K562 (cell line): Measurements from ENCODE around the gene APOC1. TPM values are rescaled to one million over a fixed set of nuclear protein-coding genes. Genes with fewer than 3 reads are reported as not detected.
A peak's percentile ranks its signal among the peaks of the same experiment; 100 is the strongest.

ENCODE experiments used
- ARID4B ChIP-seq: sonication (generic); formaldehyde crosslinking; IDR thresholded peaks from 2 replicates; pipeline ENCODE4 v1.8.0; 2022; ENCODE audit warnings: mild to moderate bottlenecking, missing genetic modification reagents
- BRF1 ChIP-seq: IDR thresholded peaks from 3 replicates; pipeline ENCODE4 v1.6.1; 2011; ENCODE audit warnings: borderline replicate concordance, mild to moderate bottlenecking; ENCODE audit not compliant: insufficient read length; ENCODE audit errors: extremely low read depth
- CEBPG ChIP-seq, 3 experiments: fragments of 200-800 bp in 1 of 3; sonication (Bioruptor generic) in 1 of 3; sonication (generic) in 1 of 3; formaldehyde crosslinking in 1 of 3; IDR thresholded peaks in 2 of 3; conservative IDR thresholded peaks in 1 of 3; 2 replicates each; pipeline versions ENCODE4 v1.6.1 to v1.8.0; 2016 to 2022; ENCODE audit warnings: missing compliant biosample characterization in 2 of 3, missing genetic modification characterization in 2 of 3, mild to moderate bottlenecking in 1 of 3, missing genetic modification reagents in 1 of 3
- FOXA3 ChIP-seq, 2 experiments: fragments of 450-650 bp in 1 of 2; sonication (generic) in 1 of 2; formaldehyde crosslinking; IDR thresholded peaks in 1 of 2; conservative IDR thresholded peaks in 1 of 2; 2 replicates each; pipeline versions ENCODE4 v1.4.0 to v1.8.0; 2020 to 2022; ENCODE audit warnings: mild to moderate bottlenecking in 2 of 2, missing genetic modification reagents in 1 of 2
- FOXK1 ChIP-seq: sonication (generic); formaldehyde crosslinking; IDR thresholded peaks from 2 replicates; pipeline ENCODE4 v1.8.0; 2022; ENCODE audit warnings: missing genetic modification reagents, mild to moderate bottlenecking, borderline replicate concordance
- MGA ChIP-seq: fragments of 450-650 bp; IDR thresholded peaks from 2 replicates; pipeline ENCODE4 v1.6.1; 2016; ENCODE audit warnings: mild to moderate bottlenecking, moderate library complexity
- RUNX1 ChIP-seq: sonication (generic); IDR thresholded peaks from 2 replicates; pipeline ENCODE4 v1.6.1; 2016; ENCODE audit warnings: antibody characterized with exemption, low read depth
- SMC3 ChIP-seq: conservative IDR thresholded peaks from 2 replicates; pipeline ENCODE4 v1.6.1; 2011; ENCODE audit warnings: low read depth, low read length, improper control_type of control experiment; ENCODE audit not compliant: insufficient read depth
- TAF7 ChIP-seq: fragments of 450-650 bp; IDR thresholded peaks from 2 replicates; pipeline ENCODE4 v1.6.1; 2016; ENCODE audit warnings: missing genetic modification characterization, missing compliant biosample characterization
- ZNF764 ChIP-seq: fragments of 250-450 bp; sonication (Bioruptor Pico); IDR thresholded peaks from 2 replicates; pipeline ENCODE4 v1.4.0; 2020; ENCODE audit warnings: low read depth, mild to moderate bottlenecking, moderate library complexity
- polyA plus RNA-seq, 8 experiments: library from polyadenylated mRNA; depleted of rRNA in 4 of 8; stranded (reverse) in 5 of 8; unstranded in 3 of 8; fragments of >200 nt; fragmentation: Nextera tagmentation in 2 of 8; fragmentation: Illumina TruSeq in 1 of 8; extraction: Ambion mirVana in 2 of 8; extraction: Trizol in 1 of 8; gene quantifications; 2 replicates each; pipeline versions ENCODE4 v1.2.1 to v1.2.3, GENCODE V29; 2011 to 2014; ENCODE audit warnings: inconsistent platforms in 1 of 8, missing spikeins in 1 of 8
- total RNA-seq, 7 experiments: library from RNA; depleted of rRNA in 6 of 7; stranded (reverse); fragments of >200 nt in 6 of 7; fragmentation: Illumina TruSeq in 2 of 7; extraction: Trizol in 2 of 7; gene quantifications; 2 replicates each; pipeline versions ENCODE4 v1.2.1 to v1.2.3, GENCODE V29; 2011 to 2021; ENCODE audit warnings: low replicate concordance in 1 of 7

The APOC1 gene
- total and polyA plus RNA-seq, 9 of the 15 experiments (the other 6 are each of a cell fraction or from before 2014, with no cell fraction given): 115 to 408 (median 220) TPM

GRCh38 chr19:44943801-44944249 lies 29.4 kb downstream of the APOC1 start (continued):
- TF ChIP-seq ARID4B (peak; percentile 59; the same call in 1 of the 2 replicates), BRF1 (no peak), ZNF764 (CRISPR knock-in tag) (no peak), RUNX1 (no peak), TAF7 (0 out of 2 replicates have a peak, but pooled peaks have one; percentile 51), CEBPG (CRISPR knock-in tag; IDR thresholded peaks at IDR 0.05) (no peak), CEBPG (tag; conservative IDR thresholded peaks at IDR 0.05 in 1 of 2, IDR thresholded peaks at IDR 0.05 in 1 of 2) (no peak), FOXA3 (CRISPR knock-in tag; conservative IDR thresholded peaks at IDR 0.05 in 1 of 2, IDR thresholded peaks at IDR 0.05 in 1 of 2) (peak in 1 of 2 experiments; percentile 80; a peak in 1 of 4 replicates), SMC3 (0 out of 2 replicates have a peak, but pooled peaks have one; percentile 11), FOXK1 (CRISPR knock-in tag) (no peak), MGA (peak; percentile 98)
